Measurements from ENCODE around the gene SMC3. TPM values are rescaled to one million over a fixed set of nuclear protein-coding genes. Genes with fewer than 3 reads are reported as not detected.

SMC3 gene
- total and polyA plus RNA-seq, 2 experiments from 2014 or later = 72.3 to 320 TPM

GRCh38 chr10:110625951-110626855 lies 58.7 kb downstream of the SMC3 start:
- ATAC-seq = no peak
- TF ChIP-seq, protein P1, sequence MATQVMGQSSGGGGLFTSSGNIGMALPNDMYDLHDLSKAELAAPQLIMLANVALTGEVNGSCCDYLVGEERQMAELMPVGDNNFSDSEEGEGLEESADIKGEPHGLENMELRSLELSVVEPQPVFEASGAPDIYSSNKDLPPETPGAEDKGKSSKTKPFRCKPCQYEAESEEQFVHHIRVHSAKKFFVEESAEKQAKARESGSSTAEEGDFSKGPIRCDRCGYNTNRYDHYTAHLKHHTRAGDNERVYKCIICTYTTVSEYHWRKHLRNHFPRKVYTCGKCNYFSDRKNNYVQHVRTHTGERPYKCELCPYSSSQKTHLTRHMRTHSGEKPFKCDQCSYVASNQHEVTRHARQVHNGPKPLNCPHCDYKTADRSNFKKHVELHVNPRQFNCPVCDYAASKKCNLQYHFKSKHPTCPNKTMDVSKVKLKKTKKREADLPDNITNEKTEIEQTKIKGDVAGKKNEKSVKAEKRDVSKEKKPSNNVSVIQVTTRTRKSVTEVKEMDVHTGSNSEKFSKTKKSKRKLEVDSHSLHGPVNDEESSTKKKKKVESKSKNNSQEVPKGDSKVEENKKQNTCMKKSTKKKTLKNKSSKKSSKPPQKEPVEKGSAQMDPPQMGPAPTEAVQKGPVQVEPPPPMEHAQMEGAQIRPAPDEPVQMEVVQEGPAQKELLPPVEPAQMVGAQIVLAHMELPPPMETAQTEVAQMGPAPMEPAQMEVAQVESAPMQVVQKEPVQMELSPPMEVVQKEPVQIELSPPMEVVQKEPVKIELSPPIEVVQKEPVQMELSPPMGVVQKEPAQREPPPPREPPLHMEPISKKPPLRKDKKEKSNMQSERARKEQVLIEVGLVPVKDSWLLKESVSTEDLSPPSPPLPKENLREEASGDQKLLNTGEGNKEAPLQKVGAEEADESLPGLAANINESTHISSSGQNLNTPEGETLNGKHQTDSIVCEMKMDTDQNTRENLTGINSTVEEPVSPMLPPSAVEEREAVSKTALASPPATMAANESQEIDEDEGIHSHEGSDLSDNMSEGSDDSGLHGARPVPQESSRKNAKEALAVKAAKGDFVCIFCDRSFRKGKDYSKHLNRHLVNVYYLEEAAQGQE (IDR thresholded peaks at IDR 0.05; ENCODE audit: unreplicated experiment) = no peak
- TF ChIP-seq EZH2phosphoT487 (IDR thresholded peaks at IDR 0.05; ENCODE audit: unreplicated experiment) = no peak
- no peak for TF ChIP-seq NANOG (IDR thresholded peaks at IDR 0.05; ENCODE audit: borderline replicate concordance)
- TF ChIP-seq EZH2 (IDR thresholded peaks at IDR 0.05; ENCODE audit: low read depth, unreplicated experiment) = no peak
- TF ChIP-seq CREB1 (CRISPR knock-in tag; IDR thresholded peaks at IDR 0.05; ENCODE audit: low read depth) = no peak
- no peak for TF ChIP-seq POLR2AphosphoS5 (IDR thresholded peaks at IDR 0.05; ENCODE audit: low read depth)
- no peak for TF ChIP-seq JUNB (IDR thresholded peaks at IDR 0.05; ENCODE audit: unreplicated experiment)
- no peak for TF ChIP-seq CTCF (conservative IDR thresholded peaks at IDR 0.05; ENCODE audit: low read depth in 2 of 2)
- TF ChIP-seq, protein P2, sequence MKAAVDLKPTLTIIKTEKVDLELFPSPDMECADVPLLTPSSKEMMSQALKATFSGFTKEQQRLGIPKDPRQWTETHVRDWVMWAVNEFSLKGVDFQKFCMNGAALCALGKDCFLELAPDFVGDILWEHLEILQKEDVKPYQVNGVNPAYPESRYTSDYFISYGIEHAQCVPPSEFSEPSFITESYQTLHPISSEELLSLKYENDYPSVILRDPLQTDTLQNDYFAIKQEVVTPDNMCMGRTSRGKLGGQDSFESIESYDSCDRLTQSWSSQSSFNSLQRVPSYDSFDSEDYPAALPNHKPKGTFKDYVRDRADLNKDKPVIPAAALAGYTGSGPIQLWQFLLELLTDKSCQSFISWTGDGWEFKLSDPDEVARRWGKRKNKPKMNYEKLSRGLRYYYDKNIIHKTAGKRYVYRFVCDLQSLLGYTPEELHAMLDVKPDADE (IDR thresholded peaks at IDR 0.05) = no peak
- TF ChIP-seq ZNF462 (CRISPR knock-in tag; IDR thresholded peaks at IDR 0.05) = no peak
- TF ChIP-seq ZNF331 (CRISPR knock-in tag; IDR thresholded peaks at IDR 0.05; ENCODE audit: low read depth) = no peak
- TF ChIP-seq STAT1 (IDR thresholded peaks at IDR 0.05; ENCODE audit: unreplicated experiment) = no peak
- no peak for TF ChIP-seq ZNF114 (CRISPR knock-in tag; IDR thresholded peaks at IDR 0.05)
- Mint-ChIP-seq H3K27me3 (ENCODE audit: insufficient read depth, low read depth, poor library complexity) (peaks cover 3% of the 10 kb centered on the region), H3K27ac (no peak overlapping the region), H3K36me3 (ENCODE audit: low read depth) (no peaks in the 10 kb centered on the region), H3K9me3 (no peaks in the 10 kb centered on the region), H3K4me1 (peaks cover 12% of the 10 kb centered on the region; the same call in 2 of the 3 replicates), H3K4me3 (no peak overlapping the region)
- Histone ChIP-seq H3K4me2 (no peak overlapping the region), H3K27ac (ENCODE audit: low read depth) (no peak overlapping the region), H4K20me1 (replicated peaks; ENCODE audit: insufficient read depth) (no peaks in the 10 kb centered on the region), H3K27me3 (ENCODE audit: insufficient read depth) (no peaks in the 10 kb centered on the region), H3K36me3 (ENCODE audit: insufficient read depth) (no peaks in the 10 kb centered on the region), H3K4me3 (no peak overlapping the region), H3K4me1 (ENCODE audit: insufficient read depth) (peaks cover 7% of the 10 kb centered on the region; the same call in 1 of the 2 replicates), H3K79me2 (replicated peaks; ENCODE audit: insufficient read depth) (no peaks in the 10 kb centered on the region), H3K9me2 (ENCODE audit: insufficient read depth) (peaks cover 3% of the 10 kb centered on the region), H3F3A (replicated peaks; ENCODE audit: low read depth) (no peaks in the 10 kb centered on the region), H2AFZ (no peak overlapping the region)
- no peak for DNase-seq (ENCODE audit: low spot score)

Measured in GM23338 (cell line).